Daoy (cell line): Measurements from ENCODE around the gene VPS35. TPM values are rescaled to one million over a fixed set of nuclear protein-coding genes. Genes with fewer than 3 reads are reported as not detected.

ENCODE experiments used
- DNase-seq: peaks from one replicate; pipeline ENCODE4 v3.0.0-alpha.2; 2015; ENCODE audit warnings: low read depth
- total RNA-seq: library from RNA; depleted of rRNA; stranded (reverse); fragments of >200 nt; shearing (Covaris generic); gene quantifications from 2 replicates; pipeline ENCODE4 v1.2.3, GENCODE V29; 2014; rRNA removed

Gene VPS35
- total RNA-seq, 1 experiment from 2014 or later: 95.3 TPM

GRCh38 chr16:46613352-46613751, 75.6 kb downstream of the VPS35 start:
- DNase-seq: no peak

GRCh38 chr16:46612121-46612520, 76.9 kb downstream of the VPS35 start:
- DNase-seq: no peak

GRCh38 chr16:46607529-46607928, 81.4 kb downstream of the VPS35 start:
- no peak for DNase-seq

- DNase-seq: no peak
Observed at GRCh38 chr16:46606231-46606630, 82.7 kb downstream of the VPS35 start.

Other genes with a start within 250 kb of the VPS35 start
- 34.6 and 37.7 TPM in 2 replicates for gene SHCBP1, start 67.8 kb downstream of the VPS35 start, total RNA-seq
- 38.9 and 50.6 TPM in 2 replicates for gene ORC6, start 481 bp upstream of the VPS35 start, total RNA-seq
- gene MYLK3, start 59.2 kb upstream of the VPS35 start, total RNA-seq: 0.03 and 0.11 TPM in 2 replicates
- gene C16orf87, start 142.0 kb upstream of the VPS35 start, total RNA-seq: 17.4 and 19.1 TPM in 2 replicates
- gene GPT2, start 195.2 kb upstream of the VPS35 start, total RNA-seq: 12.9 and 13.7 TPM in 2 replicates